HG03521 (cell line): ENCODE results near the gene ANAPC10.
A peak's percentile ranks its signal among the peaks of the same experiment; 100 is the strongest.
"Not testable (repeated sequence)": the region's sequence is repeated elsewhere in the genome, so short reads cannot be mapped to it uniquely, and the experiment has no call there.

Source experiments
- ATAC-seq: cut with Tn5 transposase; IDR thresholded peaks from one replicate; pipeline ENCODE4 v1.9.1; 2021; ENCODE audit warnings: mild to moderate bottlenecking, moderate library complexity; ENCODE audit not compliant: unreplicated experiment

Gene ANAPC10, protein sequence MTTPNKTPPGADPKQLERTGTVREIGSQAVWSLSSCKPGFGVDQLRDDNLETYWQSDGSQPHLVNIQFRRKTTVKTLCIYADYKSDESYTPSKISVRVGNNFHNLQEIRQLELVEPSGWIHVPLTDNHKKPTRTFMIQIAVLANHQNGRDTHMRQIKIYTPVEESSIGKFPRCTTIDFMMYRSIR

DNA sequence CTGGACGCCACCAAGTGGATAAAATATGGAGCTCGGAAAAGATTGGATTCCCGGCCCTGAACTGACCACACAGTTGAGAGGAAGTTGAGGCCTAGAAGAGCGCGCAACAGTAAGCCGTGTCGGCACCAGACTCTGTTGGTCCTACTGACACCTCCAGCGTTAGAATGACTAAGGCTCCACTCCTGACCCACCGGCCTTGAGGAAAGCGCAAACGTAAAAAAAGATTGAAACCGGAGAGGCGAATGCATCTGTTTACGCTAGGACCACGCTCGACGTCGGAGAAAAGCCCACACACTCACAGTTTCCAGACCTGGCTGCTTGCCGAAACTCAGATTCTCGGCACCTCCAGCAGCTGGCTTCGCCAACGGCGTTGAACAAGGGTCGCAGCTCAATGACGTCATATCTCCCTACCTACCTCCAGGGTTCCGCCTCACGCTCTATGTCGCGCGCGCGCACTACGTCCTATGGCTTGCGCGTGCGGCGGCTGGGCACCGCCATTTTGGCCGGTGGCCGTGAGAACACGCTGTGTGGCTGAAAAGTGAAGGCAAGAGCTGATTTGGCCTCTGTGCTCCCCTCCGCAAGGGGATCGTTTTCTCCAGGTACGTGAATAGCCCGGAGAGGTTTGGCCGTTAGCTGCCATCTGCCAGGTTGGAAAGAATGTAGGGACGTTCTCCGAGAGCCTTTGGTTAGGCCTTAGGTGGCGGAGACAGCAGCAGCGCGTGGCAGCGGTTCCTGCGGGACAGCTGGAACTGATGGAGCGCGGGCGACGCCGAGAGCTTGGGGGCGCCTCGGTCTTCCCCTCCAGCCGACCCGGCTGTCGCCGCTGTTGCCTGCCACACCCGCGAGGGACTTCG, at the start of gene ANAPC10, which contains the start of gene ABCE1:
Gene ANAPC10 (minus strand): TSS at position 376 of the 854 bp plus-strand sequence. CDS start 2,097 bp downstream, outside the sequence.
Gene ABCE1 (plus strand): TSS at position 491 of the 854 bp plus-strand sequence. CDS start 6,102 bp downstream, outside the sequence.
- peak; percentile 78 for ATAC-seq

DNA sequence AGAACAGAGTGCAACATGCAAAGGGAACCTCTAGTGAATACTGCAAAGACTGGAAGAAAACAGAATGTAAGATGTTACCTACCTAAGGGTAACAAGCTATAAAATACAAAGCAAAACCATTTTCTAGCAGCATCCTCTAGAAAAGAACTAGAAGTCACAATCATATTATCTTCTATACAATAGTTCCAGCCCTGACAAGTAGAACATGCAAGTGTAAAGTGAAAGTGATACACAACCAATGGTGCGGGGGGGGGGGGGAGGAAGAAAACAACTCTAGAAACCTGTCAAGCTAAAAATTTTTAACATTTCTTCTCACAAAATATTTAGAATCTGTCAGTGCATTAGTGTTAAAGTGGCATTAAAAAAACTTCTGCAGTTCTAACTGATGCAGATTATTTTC, 38.2 kb upstream of the ANAPC10 start:
- ATAC-seq, result not testable (repeated sequence)

DNA sequence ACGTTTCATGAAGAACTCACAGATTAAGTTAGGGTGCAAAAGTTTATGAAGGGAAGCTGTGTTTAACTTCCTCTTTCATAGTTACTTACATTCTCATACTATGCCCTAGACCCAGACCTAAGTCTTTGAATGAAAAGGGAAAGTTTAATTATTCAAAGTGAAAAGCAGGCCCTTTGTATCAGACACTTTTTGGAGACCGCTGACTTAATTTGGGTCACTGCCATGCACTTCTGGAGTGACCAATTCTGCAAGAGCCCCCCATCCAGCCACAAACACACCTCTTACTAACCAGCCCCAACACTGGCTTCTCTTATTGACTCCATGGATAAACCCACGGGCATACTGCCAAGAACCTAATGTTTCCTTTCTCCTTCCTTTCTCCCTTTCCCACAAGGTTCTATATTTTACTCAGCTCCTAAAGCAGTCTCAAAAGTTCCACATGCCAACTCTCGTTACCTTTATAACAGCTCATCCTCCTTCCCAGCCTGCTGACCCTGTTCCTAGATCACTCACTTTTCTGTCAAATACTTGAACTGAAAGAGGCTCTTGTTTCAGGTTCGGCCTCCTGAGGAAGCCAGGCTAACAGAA, 34.6 kb upstream of the ANAPC10 start:
- peak; percentile 70 for ATAC-seq

DNA sequence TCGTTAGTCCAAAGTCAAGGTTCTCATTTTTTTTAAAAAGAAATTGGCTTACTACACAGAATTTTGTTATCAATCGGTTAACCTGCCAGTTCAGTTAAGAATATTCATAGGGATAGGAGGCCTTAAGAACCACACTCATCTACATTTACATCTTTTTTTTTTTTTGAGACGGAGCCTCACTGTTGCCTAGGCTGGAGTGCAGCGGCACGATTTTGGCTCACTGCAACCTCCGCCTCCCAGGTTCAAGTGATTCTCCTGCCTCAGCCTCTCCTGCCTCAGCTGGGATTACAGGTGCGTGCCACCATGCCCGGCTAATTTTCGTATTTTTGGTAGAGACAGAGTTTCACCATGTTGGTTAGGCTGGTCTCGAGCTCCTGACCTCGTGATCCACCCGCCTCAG, 33.9 kb upstream of the ANAPC10 start:
- no peak for ATAC-seq

DNA sequence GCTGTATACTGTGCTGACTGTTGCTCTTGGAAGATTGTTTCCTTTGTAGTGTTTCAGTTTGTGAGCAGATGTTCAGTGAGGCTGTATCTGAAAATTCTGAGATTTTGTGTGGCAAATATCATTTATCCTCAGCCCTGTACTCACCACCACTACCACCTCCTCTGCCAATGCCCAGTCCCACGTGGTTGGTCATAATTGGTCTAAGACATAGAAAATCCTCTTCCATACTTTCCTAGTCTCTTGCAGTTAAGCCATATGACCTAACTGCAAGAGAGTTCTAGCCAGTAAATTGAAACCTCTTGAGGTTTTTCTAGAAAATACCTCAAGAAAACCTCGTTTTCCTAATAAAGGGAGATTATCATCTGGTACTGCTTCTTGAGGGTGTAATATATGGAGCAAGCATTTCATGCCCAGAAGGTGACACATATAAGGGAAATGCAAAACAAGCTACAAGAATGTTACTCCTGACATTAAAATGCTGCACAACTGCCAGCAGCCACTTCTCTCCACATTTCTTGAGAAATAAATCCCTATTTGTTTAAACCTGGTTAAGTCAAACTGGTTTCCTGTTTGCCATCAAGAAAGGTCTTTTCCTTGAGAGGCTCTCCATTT, 32.9 kb upstream of the ANAPC10 start:
- ATAC-seq, result no peak

DNA sequence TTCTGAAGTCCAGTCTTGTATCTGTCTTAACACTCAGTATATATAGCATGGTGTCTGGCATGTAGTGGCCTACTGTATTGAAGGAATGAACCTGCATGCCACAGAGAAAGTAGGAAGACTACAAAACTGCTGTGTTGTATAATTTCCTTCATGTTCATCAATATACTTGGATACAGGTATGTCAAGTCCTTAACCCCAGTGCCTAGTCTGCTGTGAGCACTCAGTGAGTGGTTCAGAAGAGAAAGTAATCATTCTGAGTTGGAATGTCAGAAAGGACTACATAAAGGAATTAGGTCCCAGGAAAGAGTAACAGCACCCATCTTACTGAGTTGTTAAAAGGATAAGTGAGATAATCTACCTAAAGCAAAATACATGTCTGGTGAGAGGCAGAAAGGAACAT, 32.1 kb upstream of the ANAPC10 start:
- ATAC-seq, result no peak

DNA sequence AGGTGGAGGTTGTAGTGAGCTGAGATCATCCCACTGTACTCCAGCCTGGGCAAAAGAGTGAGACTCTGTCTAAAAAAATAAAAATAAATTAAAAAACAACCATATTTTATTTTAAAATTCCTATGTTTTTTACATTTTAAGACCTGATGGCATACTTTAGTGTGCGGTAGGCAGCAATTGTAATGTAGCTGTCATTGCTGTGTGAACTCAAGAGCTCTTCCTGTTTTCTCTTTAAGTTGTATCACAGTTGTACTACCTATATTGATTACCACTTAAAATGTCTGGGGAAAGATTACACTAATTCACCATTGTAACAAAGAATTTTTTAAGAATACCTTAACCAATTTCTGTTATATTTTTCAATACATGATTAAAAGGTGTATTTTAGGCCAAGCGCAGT, 27.4 kb upstream of the ANAPC10 start:
- ATAC-seq, result no peak

DNA sequence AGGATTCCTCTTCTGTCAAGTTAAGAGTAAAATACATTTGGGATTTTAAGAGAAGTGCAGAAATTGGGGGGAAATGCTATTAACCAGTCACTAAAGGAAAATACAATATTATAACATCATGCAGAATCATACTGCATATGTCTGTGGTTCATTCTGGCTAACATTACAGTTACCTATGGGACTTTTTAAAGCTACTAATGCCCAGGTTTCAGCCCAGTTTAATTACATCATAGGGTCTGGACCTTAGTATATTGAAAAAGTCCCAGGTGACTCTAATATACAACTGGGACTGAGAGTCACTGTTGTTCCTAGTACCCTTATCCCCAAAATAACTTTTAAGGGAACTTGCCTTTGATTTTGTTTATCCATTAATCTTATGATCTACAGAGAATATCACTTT, 10.1 kb upstream of the ANAPC10 start:
- ATAC-seq, result no peak

DNA sequence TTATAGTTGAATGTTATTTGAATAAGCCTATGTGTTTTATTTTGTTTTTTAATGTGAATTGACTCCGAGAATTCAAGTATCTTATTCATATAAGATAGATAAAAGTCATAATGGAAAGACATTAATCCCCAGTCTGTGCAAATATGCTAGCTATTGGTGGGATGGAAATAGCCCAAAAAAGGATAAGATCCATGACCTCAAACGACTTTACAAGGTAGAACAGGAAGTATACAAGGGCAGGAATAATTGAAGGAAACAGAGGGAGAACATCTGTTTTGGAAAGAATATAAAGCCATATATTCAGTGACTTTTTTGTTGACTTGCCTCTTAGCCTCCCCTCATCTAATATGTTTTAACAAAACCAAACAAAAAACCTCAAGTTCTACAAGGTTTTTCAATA, 9.1 kb upstream of the ANAPC10 start:
- no peak for ATAC-seq

DNA sequence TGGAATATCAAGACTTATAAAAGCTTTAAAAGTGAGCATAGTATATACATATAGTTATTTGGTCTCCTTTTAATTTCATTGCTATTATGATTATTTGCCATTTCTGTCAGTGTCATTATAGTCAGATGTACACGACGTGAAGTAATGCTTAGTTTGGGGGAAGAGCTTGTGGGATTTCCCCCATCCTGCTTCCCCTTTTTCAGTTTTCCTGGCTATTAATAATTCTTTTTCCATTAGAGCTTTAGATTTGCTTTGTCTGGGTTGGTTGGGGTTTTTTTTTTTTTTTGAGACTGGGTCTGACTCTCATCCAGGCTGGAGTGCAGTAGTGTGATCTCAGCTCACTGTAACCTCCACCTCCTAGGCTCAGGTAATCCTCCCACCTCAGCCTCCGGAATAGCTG, 5.5 kb upstream of the ANAPC10 start:
- no peak for ATAC-seq

DNA sequence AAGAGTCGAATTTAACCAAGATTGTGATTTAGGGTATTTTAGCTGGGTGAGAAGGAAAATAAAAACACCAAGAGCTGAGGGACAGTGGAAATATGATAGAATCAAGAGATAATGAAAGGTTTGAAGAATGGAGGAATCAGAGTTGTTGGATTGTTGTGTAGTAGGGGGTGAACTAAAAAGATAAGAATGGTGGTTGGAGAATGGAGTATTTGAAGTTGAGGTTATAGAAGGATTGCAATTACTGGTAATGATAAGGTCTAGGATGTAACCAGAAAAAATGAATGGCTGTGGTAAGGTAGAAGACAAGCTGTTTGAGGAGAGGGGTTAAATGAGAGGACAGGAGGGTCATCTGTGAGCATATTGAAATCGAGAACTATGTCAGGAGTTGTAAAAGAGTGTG, 4.6 kb upstream of the ANAPC10 start:
- no peak for ATAC-seq

DNA sequence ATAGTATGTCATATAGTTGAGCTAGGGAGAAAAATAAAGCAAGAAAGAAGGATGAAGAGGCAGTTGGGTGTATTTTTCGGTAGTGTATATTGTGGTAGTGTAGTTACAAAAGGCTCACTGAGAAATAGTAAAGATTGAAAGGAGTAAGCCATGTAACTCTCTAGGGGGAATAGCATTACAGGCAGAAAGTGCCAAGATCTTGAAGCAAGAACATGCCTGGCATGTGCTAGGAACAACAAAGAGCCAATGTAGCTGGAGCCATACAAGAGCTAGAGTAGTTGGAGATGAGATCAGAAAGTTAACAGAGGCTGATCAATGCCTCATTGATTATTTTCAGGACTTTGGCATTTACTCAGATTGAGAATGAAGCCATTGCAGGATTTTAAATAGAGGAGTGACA, 3.1 kb upstream of the ANAPC10 start:
- ATAC-seq, result no peak

DNA sequence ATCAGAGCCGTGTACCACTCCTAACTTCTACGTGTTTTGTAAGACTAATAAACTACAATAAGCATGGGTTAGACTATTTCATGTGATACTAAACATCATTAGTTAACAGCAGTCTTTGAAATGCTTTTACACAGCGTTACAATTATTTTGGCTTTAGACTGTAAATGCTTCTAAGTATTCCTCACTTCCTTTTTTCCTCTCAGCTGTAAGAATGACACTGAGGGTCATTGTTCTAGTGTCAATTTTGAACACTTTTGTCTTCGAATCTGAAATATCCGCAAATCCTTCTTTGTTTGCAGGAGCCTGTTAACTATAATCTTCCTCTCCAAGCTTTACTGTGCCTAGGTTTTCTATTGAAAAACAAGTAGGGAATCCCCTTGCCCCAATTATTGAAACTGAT, 1.7 kb upstream of the ANAPC10 start:
- ATAC-seq, result no peak

DNA sequence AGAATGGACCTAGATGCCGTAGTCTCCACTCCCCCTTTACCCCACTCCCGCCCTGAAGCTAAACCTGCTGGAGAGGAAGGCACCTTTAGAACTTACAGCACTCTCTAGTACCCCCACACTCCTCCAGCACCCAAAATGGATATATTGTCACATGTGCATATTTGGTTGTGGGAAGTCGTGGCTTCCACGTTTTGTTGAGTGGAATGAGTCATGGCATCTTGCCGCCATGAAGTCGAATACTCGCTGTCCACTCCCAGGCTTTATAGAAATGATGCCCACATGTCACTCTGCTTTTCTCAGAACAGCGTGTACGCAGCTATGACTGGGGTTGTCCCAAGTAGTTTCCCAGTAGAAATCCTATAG, 660 bp upstream of the ANAPC10 start:
- ATAC-seq, result peak; percentile 13

DNA sequence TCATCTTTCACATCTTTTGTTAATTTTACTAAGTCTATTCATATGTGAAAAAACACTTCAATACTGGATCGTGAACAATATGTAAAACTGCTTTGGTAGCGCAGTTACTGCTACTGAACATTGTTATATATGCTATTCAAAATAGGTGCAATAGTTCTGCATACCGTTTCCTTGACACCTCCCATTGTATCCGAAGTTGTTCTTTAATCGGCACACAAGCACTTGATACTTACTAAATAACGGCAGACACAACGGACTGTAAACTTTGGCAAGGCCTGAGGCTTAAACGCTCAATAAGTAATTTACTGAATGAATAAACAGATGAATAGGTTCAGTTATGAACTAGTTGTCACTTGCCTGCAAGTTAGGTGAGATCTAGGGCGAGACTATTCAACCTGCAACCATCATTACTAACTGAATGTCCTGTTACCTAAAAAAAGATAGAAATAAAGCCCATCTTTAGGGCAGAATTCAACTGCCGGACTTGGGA, 620 bp downstream of the ANAPC10 start:
- peak; percentile 2 for ATAC-seq

DNA sequence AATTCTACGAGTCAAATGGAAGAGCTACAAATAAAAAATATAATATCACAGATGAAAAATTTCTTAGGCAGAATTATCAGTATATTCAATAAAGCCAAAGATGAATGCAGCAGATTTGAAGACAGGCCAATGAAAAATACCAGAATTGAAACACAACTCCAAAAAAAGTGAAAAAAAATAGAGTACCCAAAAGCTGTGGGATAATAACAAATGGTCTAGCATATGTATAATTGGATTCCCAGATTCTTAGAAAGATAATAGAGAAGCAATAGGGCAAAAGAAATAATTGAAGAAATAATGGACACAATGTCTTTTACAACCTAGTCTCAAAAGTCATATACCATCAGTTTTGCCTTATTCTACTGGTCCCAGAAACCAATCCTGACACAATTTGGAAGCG, 4.4 kb downstream of the ANAPC10 start:
- no peak for ATAC-seq

DNA sequence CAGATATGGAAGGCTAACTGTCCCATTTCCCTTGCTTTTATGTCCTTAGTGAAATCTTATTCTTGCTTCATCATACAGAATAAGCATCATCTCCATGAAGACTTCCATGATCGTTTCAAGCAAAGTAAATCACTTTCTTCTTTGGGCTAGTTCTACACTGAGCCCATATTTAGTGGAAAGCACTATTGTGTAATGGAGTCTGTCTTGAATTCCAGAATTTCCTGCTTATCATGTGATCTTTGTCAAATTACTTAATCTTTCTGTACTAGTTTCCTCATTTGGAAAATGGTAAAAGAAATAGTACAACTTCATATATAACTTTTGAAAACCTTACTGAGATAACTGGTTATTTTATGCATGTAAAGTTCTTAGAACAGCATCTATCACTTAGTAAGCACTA, 7.6 kb downstream of the ANAPC10 start:
- no peak for ATAC-seq

DNA sequence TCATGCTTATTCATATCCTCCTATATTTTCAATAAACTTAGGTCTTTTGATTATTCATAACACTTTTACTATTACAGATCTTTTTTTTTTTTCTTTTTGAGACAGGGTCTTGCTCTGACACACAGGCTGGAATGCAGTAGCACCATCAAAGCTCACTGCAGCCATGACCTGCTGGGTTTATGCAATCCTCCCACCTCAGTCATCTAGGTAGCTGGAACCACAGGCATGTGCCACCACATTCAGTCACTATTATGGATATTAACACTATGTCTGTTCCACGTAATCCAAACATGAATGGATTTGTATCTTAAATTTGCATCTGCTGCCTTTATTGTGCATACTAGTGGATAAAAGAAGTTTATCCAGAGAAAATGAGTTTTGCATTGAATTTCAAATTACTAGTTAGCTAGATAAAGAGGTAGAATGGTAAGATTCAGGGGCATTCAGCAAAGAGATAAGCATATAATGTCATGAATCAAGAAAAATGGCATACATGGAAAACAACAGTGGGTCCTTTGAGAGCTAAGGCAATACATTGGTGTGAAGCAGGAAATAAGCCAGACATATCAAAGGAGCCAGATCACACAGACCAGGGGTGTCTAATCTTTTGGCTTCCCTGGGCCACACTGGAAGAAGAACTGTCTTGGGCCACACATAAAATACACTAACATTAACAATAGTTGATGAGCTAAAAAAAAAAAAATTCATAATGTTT, 13.9 kb downstream of the ANAPC10 start:
- ATAC-seq, result no peak

DNA sequence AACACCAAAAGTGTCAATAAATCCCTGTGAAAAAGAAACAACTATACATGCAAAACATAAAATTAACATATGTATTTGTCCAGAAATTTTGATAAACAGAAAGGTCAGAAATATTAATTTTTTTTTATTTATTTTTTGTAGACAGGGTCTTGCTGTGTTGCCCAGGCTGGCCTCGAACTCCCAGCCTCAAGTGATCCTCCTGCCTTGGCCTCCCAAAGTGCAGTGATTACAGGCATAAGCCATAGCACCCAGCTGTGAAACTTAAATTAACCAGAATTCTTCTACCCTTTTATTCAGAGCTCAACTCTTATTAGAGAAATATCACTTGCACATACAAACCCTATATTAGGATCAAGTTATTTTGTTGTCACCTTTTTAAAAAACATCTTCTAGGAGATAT, 16.2 kb downstream of the ANAPC10 start:
- ATAC-seq, result no peak

DNA sequence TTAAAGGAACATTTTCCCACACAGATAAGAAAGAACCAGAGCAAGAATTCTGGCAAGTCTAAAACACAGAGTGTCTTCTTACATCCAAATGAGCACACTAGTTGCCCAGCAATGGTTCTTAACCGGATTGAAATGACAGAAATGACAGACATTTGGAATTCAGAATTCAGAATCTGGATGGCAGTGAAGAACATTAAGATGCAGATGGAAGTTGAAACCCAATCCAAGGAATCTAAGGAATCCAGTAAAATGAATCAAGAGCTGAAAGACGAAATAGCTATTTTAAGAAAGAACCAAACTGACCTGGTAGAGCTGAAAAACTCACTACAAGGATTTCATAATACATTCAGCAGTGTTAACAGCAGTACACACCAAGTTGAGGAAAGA, 21.5 kb downstream of the ANAPC10 start:
- no peak for ATAC-seq
